Loucy (cell line): ENCODE measurements around the gene XYLB.

ENCODE experiments used
- H2AFZ ChIP-seq: fragments of 200-600 bp; sonication (generic); 2 replicates; pipeline ENCODE4 v1.6.0; 2016; ENCODE audit warnings: antibody characterized with exemption, mild to moderate bottlenecking, low read length, moderate library complexity
- H3F3A ChIP-seq: fragments of 200-600 bp; 2 replicates; pipeline ENCODE4 v1.6.0; 2016; ENCODE audit warnings: antibody characterized with exemption, low read depth, mild to moderate bottlenecking
- H3K27me3 ChIP-seq: fragments of 200-600 bp; sonication (generic); 2 replicates; pipeline ENCODE4 v1.6.1; 2014; ENCODE audit warnings: low read length, mild to moderate bottlenecking; ENCODE audit not compliant: insufficient read depth, poor library complexity, severe bottlenecking
- H3K36me3 ChIP-seq: fragments of 200-600 bp; sonication (generic); 2 replicates; pipeline ENCODE4 v1.6.1; 2016; ENCODE audit warnings: low read length; ENCODE audit not compliant: insufficient read depth
- H3K4me1 ChIP-seq: fragments of 200-600 bp; sonication (generic); 2 replicates; pipeline ENCODE4 v1.5.1; 2014; ENCODE audit warnings: low read length, mild to moderate bottlenecking; ENCODE audit not compliant: insufficient read depth, poor library complexity, severe bottlenecking
- H3K4me2 ChIP-seq: fragments of 200-600 bp; sonication (generic); 2 replicates; pipeline ENCODE4 v1.6.0; 2014; ENCODE audit warnings: antibody characterized with exemption, low read length, low read depth, mild to moderate bottlenecking; ENCODE audit not compliant: poor library complexity, severe bottlenecking
- H3K4me3 ChIP-seq: fragments of 200-600 bp; sonication (generic); 2 replicates; pipeline ENCODE4 v1.5.1; 2014; ENCODE audit warnings: low read length, mild to moderate bottlenecking, mixed read lengths; ENCODE audit not compliant: poor library complexity, severe bottlenecking
- H3K79me2 ChIP-seq: fragments of 200-600 bp; sonication (generic); 2 replicates; pipeline ENCODE4 v1.6.1; 2014; ENCODE audit warnings: low read length; ENCODE audit not compliant: insufficient read depth
- H3K9ac ChIP-seq: fragments of 200-600 bp; sonication (generic); 2 replicates; pipeline ENCODE4 v1.6.0; 2014; ENCODE audit warnings: mild to moderate bottlenecking, low read depth, low read length, moderate library complexity; ENCODE audit not compliant: poor library complexity, severe bottlenecking
- H3K9me2 ChIP-seq: fragments of 200-600 bp; sonication (generic); replicated peaks from 2 replicates; pipeline ENCODE4 v1.6.1; 2016; ENCODE audit warnings: low read depth, low read length, mixed read lengths
- H3K9me3 ChIP-seq: fragments of 200-600 bp; sonication (generic); 2 replicates; pipeline ENCODE4 v1.6.1; 2014; ENCODE audit warnings: mild to moderate bottlenecking, antibody characterized with exemption, low read length, low read depth; ENCODE audit not compliant: insufficient read depth
- H4K20me1 ChIP-seq: fragments of 200-600 bp; sonication (generic); 2 replicates; pipeline ENCODE4 v1.6.0; 2014; ENCODE audit warnings: antibody characterized with exemption, low read length, mild to moderate bottlenecking; ENCODE audit not compliant: insufficient read depth, poor library complexity, severe bottlenecking
- CTCF ChIP-seq: fragments of 200-600 bp; sonication (generic); conservative IDR thresholded peaks from 2 replicates; pipeline ENCODE4 v1.5.1; 2014; ENCODE audit warnings: mild to moderate bottlenecking, antibody characterized with exemption, low read length
- EZH2phosphoT487 ChIP-seq: fragments of 200-600 bp; IDR thresholded peaks from 2 replicates; pipeline ENCODE4 v1.6.1; 2018; ENCODE audit warnings: antibody characterized with exemption, mild to moderate bottlenecking, moderate library complexity, borderline replicate concordance

Gene XYLB

GRCh38 chr3:38446812-38447211, 100.2 kb downstream of the XYLB start:
- no peaks in the 10 kb centered on the region for H3K4me1 ChIP-seq
- H3K27me3 ChIP-seq = no peaks in the 10 kb centered on the region
- no peak overlapping the region for H3K4me3 ChIP-seq
- H4K20me1 ChIP-seq = no peaks in the 10 kb centered on the region
- no peaks in the 10 kb centered on the region; the same call in 1 of the 2 replicates for H3K9me3 ChIP-seq
- no peak for TF ChIP-seq EZH2phosphoT487
- TF ChIP-seq CTCF = no peak
- H3K36me3 ChIP-seq = no peaks in the 10 kb centered on the region
- H3K4me2 ChIP-seq = no peak overlapping the region
- no peaks in the 10 kb centered on the region for H3F3A ChIP-seq
- H3K79me2 ChIP-seq = no peaks in the 10 kb centered on the region
- no peaks in the 10 kb centered on the region for H3K9me2 ChIP-seq
- no peak overlapping the region for H2AFZ ChIP-seq
- H3K9ac ChIP-seq = no peak overlapping the region

GRCh38 chr3:38450853-38451252, 104.3 kb downstream of the XYLB start:
- no peak for TF ChIP-seq CTCF
- no peak for TF ChIP-seq EZH2phosphoT487

GRCh38 chr3:38453075-38453912, 106.7 kb downstream of the XYLB start, which contains the start of gene ACVR2B:
ACVR2B (plus strand) TSS chr3:38453890; CDS start chr3:38454323, 433 bp downstream.
- Histone ChIP-seq H3K4me3 (peak within 1 kb of the TSS; percentile 76), H3K9ac (peak within 1 kb of the TSS; percentile 71), H3K27me3 (peaks cover 20% of the 10 kb centered on the region), H3K4me2 (peak within 1 kb of the TSS; percentile 83), H4K20me1 (peaks cover 10% of the 10 kb centered on the region), H3K9me2 (no peaks in the 10 kb centered on the region), H3K4me1 (peaks cover 27% of the 10 kb centered on the region), H3F3A (no peaks in the 10 kb centered on the region), H2AFZ (peak within 1 kb of the TSS; percentile 78), H3K36me3 (no peaks in the 10 kb centered on the region), H3K79me2 (peaks cover 39% of the 10 kb centered on the region), H3K9me3 (no peaks in the 10 kb centered on the region; the same call in 1 of the 2 replicates)
- TF ChIP-seq CTCF (no peak), EZH2phosphoT487 (no peak)

More at GRCh38 chr3:38450853-38451252, 104.3 kb downstream of the XYLB start:
- no peak overlapping the region for H3K4me3 ChIP-seq
- peaks cover 7% of the 10 kb centered on the region for H3K4me1 ChIP-seq
- H3K27me3 ChIP-seq = peaks cover 20% of the 10 kb centered on the region
- no peaks in the 10 kb centered on the region for H3K9me2 ChIP-seq
- H4K20me1 ChIP-seq = peaks cover 2% of the 10 kb centered on the region
- H3K4me2 ChIP-seq = no peak overlapping the region
- no peak overlapping the region for H2AFZ ChIP-seq
- H3K9me3 ChIP-seq = no peaks in the 10 kb centered on the region; the same call in 1 of the 2 replicates
- H3K79me2 ChIP-seq = peaks cover 15% of the 10 kb centered on the region
- no peaks in the 10 kb centered on the region for H3K36me3 ChIP-seq
- no peak overlapping the region for H3K9ac ChIP-seq
- no peaks in the 10 kb centered on the region for H3F3A ChIP-seq
